ENCODE measurements around the gene CCL21. TPM values are rescaled to one million over a fixed set of nuclear protein-coding genes. Genes with fewer than 3 reads are reported as not detected.

The CCL21 gene
- total RNA-seq, 1 experiment from 2014 or later = not detected

DNA sequence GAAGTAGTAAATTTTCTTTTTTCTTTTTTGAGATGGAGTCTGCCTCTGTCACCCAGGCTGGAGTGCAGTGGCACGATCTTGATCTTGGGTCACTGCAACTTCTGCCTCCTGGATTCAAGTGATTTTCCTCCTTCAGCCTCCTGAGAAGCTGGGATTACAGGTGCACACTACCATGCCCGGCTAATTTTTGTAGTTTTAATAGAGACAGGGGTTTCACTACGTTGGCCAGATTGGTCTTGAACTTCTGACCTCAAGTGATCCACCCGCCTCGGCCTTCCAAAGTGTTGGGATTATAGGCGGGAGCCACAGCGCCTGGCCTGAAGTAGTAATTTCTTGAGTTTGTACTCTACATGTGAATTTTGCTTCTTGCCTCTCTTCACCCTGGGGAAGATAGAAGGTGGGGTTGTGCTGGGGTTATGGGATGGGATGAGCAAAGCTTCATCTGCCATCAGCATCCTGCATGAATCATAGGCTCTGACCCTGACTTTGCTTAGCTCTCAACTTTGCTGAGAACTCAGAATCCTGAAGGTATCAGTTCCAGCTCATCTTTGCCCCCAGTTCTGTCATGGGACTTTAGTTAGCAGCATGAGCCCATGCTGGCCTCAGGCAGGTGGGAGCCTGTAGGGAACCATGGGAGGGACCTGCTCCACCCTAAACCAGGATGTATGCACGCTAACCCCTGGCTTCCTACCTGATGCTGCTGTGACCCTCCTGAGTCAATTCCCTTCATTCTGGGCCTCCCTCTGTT is 9.3 kb upstream of the CCL21 start:
- no peaks in the 10 kb centered on the region; the same call in 1 of the 2 replicates for H3K27me3 ChIP-seq (replicated peaks; ENCODE audit: control insufficient read depth, insufficient read depth, low read length)
- ChIA-PET POLR2A (no interaction called here), CTCF (no interaction called here)
- intact Hi-C loops (cut with micrococcal nuclease; ENCODE audit: unreplicated experiment) = no loop called here
- H3K27me3 Mint-ChIP-seq (ENCODE audit: insufficient read depth, unreplicated experiment) = peaks cover 15% of the 10 kb centered on the region
- no peaks in the 10 kb centered on the region for H3K36me3 ChIP-seq (ENCODE audit: control insufficient read depth, insufficient read depth, low read length)
- BruUV-seq (replicated peaks) = no TSS peak
- H3K4me1 ChIP-seq = no peaks in the 10 kb centered on the region
- DNase-seq = no peak
- no peaks in the 10 kb centered on the region for H3K36me3 Mint-ChIP-seq (ENCODE audit: insufficient read depth, unreplicated experiment)
- H3K4me1 Mint-ChIP-seq (ENCODE audit: low read depth, unreplicated experiment) = no peaks in the 10 kb centered on the region
- no peak overlapping the region for H3K27ac Mint-ChIP-seq (ENCODE audit: unreplicated experiment)
- H3K4me3 ChIP-seq (ENCODE audit: low read depth, low read length) = no peak overlapping the region
- no peaks in the 10 kb centered on the region for H3K9me3 Mint-ChIP-seq (ENCODE audit: unreplicated experiment)
- H3K9me3 ChIP-seq = no peaks in the 10 kb centered on the region
- TF ChIP-seq, protein P1, sequence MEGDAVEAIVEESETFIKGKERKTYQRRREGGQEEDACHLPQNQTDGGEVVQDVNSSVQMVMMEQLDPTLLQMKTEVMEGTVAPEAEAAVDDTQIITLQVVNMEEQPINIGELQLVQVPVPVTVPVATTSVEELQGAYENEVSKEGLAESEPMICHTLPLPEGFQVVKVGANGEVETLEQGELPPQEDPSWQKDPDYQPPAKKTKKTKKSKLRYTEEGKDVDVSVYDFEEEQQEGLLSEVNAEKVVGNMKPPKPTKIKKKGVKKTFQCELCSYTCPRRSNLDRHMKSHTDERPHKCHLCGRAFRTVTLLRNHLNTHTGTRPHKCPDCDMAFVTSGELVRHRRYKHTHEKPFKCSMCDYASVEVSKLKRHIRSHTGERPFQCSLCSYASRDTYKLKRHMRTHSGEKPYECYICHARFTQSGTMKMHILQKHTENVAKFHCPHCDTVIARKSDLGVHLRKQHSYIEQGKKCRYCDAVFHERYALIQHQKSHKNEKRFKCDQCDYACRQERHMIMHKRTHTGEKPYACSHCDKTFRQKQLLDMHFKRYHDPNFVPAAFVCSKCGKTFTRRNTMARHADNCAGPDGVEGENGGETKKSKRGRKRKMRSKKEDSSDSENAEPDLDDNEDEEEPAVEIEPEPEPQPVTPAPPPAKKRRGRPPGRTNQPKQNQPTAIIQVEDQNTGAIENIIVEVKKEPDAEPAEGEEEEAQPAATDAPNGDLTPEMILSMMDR (IDR thresholded peaks at IDR 0.05; ENCODE audit: insufficient read depth in 1 of 2, low read depth in 1 of 2, low read length in 1 of 2, severe bottlenecking in 1 of 2, unreplicated experiment in 1 of 2) = no peak
- no peak overlapping the region for H3K4me3 Mint-ChIP-seq (ENCODE audit: unreplicated experiment)

DNA sequence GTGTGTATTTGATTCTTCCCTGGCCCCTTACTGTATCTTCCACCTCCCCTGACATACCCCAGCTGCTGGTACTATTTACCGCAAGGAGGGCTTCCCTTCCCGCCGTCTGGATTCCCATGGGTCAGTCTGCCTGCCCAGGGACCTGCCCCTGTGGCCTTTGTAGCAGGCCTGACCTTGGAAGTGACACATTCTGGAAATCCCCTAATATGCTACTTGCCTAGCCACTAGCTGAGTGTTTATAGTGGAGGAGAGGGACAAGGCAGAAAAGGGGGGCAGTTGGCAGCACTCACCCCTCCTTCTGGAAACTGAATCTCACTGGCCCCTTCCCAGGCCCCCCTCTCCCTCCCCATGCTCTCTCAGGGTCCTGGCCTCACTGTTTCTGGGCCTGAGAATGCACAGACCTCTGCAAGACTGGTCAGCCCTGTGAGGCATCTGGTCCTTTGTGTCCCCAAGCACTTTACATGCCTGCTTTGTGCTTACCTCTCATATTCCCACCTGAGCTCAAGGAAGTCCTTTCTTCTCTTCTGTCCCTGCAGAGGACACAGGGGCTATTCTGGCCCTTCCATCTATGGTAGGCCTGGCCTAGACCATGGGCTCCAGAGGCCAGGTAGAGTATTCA is 8.2 kb upstream of the CCL21 start:
- no peak overlapping the region for H3K4me3 ChIP-seq (ENCODE audit: low read depth, low read length)

DNA sequence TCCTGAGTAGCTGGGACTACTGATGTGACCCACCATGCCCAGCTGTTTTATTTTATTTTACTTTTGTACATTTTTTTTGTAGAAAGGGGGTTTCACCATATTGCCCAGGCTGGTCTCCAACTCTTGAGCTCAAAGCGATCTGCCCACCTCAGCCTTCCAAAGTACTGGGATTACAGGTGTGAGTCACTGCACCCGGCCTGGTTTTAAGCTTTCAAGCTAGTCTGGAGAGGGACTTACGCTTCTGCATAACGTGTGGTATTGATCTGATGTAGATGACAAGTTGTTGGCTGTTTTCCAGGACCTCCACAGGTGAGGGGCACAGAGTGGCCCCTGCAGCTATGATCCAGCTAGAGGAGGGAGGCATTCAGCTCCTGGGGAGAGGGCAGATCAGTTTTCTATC is 6.8 kb upstream of the CCL21 start:
- no peak overlapping the region for H3K4me3 Mint-ChIP-seq (ENCODE audit: unreplicated experiment)
- no peaks in the 10 kb centered on the region for H3K9me3 ChIP-seq
- intact Hi-C loops (cut with micrococcal nuclease; ENCODE audit: unreplicated experiment) = no loop called here
- no peaks in the 10 kb centered on the region for H3K4me1 ChIP-seq
- CTCF ChIA-PET = no interaction called here
- H3K4me1 Mint-ChIP-seq (ENCODE audit: low read depth, unreplicated experiment) = no peaks in the 10 kb centered on the region
- no peaks in the 10 kb centered on the region for H3K9me3 Mint-ChIP-seq (ENCODE audit: unreplicated experiment)
- BruUV-seq (replicated peaks) = no TSS peak
- POLR2A ChIA-PET = no interaction called here
- TF ChIP-seq, protein P1 (IDR thresholded peaks at IDR 0.05; ENCODE audit: insufficient read depth in 1 of 2, low read depth in 1 of 2, low read length in 1 of 2, severe bottlenecking in 1 of 2, unreplicated experiment in 1 of 2) = no peak
- peaks cover 25% of the 10 kb centered on the region for H3K27me3 Mint-ChIP-seq (ENCODE audit: insufficient read depth, unreplicated experiment)
- H3K4me3 ChIP-seq (ENCODE audit: low read depth, low read length) = no peak overlapping the region
- no peak overlapping the region for H3K27ac Mint-ChIP-seq (ENCODE audit: unreplicated experiment)
- H3K27me3 ChIP-seq (replicated peaks; ENCODE audit: control insufficient read depth, insufficient read depth, low read length) = no peaks in the 10 kb centered on the region; the same call in 1 of the 2 replicates
- no peaks in the 10 kb centered on the region for H3K36me3 ChIP-seq (ENCODE audit: control insufficient read depth, insufficient read depth, low read length)
- H3K36me3 Mint-ChIP-seq (ENCODE audit: insufficient read depth, unreplicated experiment) = no peaks in the 10 kb centered on the region
- DNase-seq = no peak

More for the DNA sequence above, 8.2 kb upstream of the CCL21 start:
- H3K27me3 ChIP-seq (replicated peaks; ENCODE audit: control insufficient read depth, insufficient read depth, low read length) = no peaks in the 10 kb centered on the region; the same call in 1 of the 2 replicates
- H3K4me1 ChIP-seq = no peaks in the 10 kb centered on the region
- no peaks in the 10 kb centered on the region for H3K36me3 ChIP-seq (ENCODE audit: control insufficient read depth, insufficient read depth, low read length)
- TF ChIP-seq, protein P1 (IDR thresholded peaks at IDR 0.05; ENCODE audit: insufficient read depth in 1 of 2, low read depth in 1 of 2, low read length in 1 of 2, severe bottlenecking in 1 of 2, unreplicated experiment in 1 of 2) = no peak
- Mint-ChIP-seq H3K27me3 (ENCODE audit: insufficient read depth, unreplicated experiment) (peaks cover 20% of the 10 kb centered on the region), H3K27ac (ENCODE audit: unreplicated experiment) (no peak overlapping the region), H3K4me3 (ENCODE audit: unreplicated experiment) (no peak overlapping the region), H3K9me3 (ENCODE audit: unreplicated experiment) (no peaks in the 10 kb centered on the region), H3K36me3 (ENCODE audit: insufficient read depth, unreplicated experiment) (no peaks in the 10 kb centered on the region), H3K4me1 (ENCODE audit: low read depth, unreplicated experiment) (no peaks in the 10 kb centered on the region)
- intact Hi-C loops (cut with micrococcal nuclease; ENCODE audit: unreplicated experiment) = no loop called here
- BruUV-seq (replicated peaks) = no TSS peak
- H3K9me3 ChIP-seq = no peaks in the 10 kb centered on the region
- CTCF ChIA-PET = no interaction called here
- POLR2A ChIA-PET = no interaction called here
- DNase-seq = no peak
